Measurements from ENCODE around the gene RECK. TPM values are rescaled to one million over a fixed set of nuclear protein-coding genes. Genes with fewer than 3 reads are reported as not detected.

RECK gene
- polyA plus RNA-seq, 6 donors from 2014 or later, result 7.9 to 14.2 (median 11.2) TPM

DNA sequence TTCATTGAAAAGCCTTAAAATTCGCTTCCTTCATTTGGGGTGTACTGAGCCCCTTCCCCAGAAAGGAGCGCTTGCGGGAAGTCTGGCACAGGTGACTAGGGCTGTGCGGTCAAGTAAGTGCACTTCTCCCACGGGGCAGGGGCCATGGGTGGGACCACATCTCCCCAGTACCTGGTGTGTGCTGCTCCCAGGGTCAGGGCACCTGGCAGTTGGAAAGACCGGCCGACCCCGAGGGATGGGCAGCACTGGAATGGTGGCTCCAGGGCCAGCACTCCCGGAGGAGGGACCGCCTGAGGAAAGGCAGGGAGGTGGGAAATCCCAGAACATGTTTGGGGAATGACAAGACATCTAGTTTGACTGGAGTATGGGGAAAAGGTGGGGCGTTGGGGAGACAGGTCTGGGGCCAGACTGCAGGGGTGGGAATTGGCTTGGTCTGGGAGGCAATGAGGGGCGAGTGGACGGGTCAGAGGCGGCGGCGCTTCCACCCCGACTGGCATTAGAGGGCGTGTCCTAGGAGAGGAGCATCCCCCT is 99.1 kb downstream of the RECK start:
- ATAC-seq (ENCODE audit: low read depth in 2 of 2) (no peak), DNase-seq (no peak)
- no peaks in the 10 kb centered on the region for H3K36me3 Mint-ChIP-seq

DNA sequence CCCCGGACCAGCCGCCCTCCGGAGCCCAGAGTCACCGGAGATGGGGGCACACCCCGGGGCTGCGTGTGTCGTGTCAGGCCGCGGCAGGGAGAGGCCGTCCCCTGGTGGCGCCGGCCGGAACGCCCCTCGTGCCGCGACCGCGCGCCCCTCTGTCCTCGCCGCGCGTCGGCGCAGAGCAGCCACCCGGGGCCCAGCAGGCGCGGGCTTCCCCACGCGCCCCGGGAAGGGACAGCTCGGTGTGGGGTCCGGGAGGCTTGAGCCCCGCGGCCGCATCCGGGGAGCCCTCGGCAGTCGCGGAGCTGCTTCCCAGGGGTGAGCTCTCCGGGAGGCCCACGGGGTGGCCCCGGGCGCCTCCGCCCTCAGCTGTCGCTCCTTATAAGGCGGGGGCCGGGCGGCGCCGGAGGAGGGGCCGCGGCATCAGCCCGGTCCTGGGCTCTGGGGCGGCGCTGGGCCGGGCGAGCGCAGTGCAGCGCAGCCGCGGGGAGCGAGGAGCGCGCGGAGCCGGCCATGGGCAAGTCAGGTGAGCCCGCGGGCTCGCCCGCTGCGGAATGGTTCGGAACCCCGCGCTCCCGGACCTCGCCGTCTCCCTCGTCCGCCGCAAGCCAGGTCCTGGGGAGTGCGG is 99.7 kb downstream of the RECK start, which contains the start of gene GLIPR2:
Gene GLIPR2, plus strand, starts transcription at position 462 of the 622 bp plus-strand sequence. Its CDS starts 46 bp downstream, at position 508.
- peak within 1 kb of the TSS; percentile 49 to 97 (median 96) for H3K27ac Mint-ChIP-seq
- ATAC-seq (ENCODE audit: low read depth in 2 of 2) (peak; percentile 94 to 96), DNase-seq (peak; percentile 75)
- H3K4me1 Mint-ChIP-seq, result peaks cover 35 to 52% (median 50%) of the 10 kb centered on the region in 3 donors
- peak within 1 kb of the TSS; percentile 88 to 96 (median 92) for H3K4me3 Mint-ChIP-seq
- peaks cover 0 to 3% (median 0%) of the 10 kb centered on the region in 3 donors for H3K27me3 Mint-ChIP-seq
- H3K9me3 Mint-ChIP-seq, result no peaks in the 10 kb centered on the region
- no peaks in the 10 kb centered on the region for H3K36me3 Mint-ChIP-seq

More for the DNA sequence above, 99.1 kb downstream of the RECK start:
- Mint-ChIP-seq H3K9me3 (no peaks in the 10 kb centered on the region), H3K4me3 (peak overlapping the region; percentile 84 to 93 (median 88)), H3K4me1 (peaks cover 35 to 46% (median 45%) of the 10 kb centered on the region in 3 donors), H3K27me3 (peaks cover 0 to 3% (median 0%) of the 10 kb centered on the region in 3 donors), H3K27ac (peak overlapping the region in 5 of 6 donors; percentile 49 to 94 (median 79))

DNA sequence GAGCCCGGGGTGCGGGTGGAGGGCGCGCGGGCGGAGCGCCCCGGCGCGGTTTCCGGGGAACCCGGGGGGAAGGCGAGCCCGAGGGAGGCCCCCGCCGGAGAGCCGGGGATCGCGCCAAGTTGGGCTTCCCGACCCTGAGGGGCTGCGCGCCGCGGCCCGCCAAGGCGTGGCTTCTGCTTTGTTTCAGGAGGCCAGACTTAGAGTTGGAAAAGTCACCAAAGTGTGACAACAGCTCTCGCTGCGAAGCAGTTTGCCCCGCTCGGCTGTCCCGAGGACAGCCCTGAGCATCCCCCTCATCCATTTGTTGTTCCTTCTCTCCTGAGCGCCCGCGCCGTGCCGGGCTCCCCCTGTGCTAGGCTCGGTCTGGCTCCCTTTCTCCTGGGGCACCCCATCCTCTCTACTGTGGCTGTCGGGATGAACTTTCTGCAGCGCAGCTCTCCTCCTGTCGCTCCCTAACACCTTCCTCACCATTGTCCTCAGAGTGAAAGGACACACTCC is 100.2 kb downstream of the RECK start:
- peaks cover 38 to 58% (median 55%) of the 10 kb centered on the region in 3 donors for H3K4me1 Mint-ChIP-seq
- DNase-seq (no peak), ATAC-seq (ENCODE audit: low read depth in 2 of 2) (peak; percentile 24 to 30)
- H3K36me3 Mint-ChIP-seq, result no peaks in the 10 kb centered on the region
- peak overlapping the region in 5 of 6 donors; percentile 91 to 97 (median 96) for H3K27ac Mint-ChIP-seq
- peaks cover 0 to 3% (median 0%) of the 10 kb centered on the region in 3 donors for H3K27me3 Mint-ChIP-seq
- peak overlapping the region; percentile 88 to 96 (median 92) for H3K4me3 Mint-ChIP-seq
- H3K9me3 Mint-ChIP-seq, result no peaks in the 10 kb centered on the region

DNA sequence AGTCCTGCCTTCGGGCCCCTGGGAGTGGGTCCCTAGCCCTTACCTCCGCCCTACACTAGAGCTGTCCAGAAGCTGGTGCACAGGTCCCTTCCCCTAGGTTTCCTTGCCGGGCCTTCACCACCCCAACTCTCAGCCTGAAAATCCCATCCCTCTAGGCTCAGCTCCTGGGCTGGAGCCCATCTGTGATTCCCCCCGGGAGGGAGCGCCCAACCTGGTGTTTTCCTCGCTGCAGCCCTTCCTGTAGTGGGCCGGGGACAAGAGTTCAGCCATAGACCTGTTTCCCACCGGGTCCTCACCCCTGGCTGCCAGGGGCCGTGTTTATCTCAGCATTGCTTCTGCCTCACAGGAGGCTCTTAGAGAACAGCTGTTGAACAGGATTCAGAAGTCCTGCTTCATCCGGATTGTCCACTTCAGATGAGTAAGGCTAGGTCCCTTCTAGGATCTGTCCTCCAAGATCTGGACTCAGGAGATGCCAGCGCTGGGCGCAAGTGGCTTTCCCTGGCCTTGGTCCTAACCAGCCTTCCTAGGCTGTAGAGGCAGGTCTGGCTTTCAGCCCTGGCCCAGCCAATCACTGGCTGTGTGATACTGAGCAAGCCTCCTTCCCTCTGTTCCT is 100.8 kb downstream of the RECK start:
- ATAC-seq (ENCODE audit: low read depth in 2 of 2) (no peak), DNase-seq (no peak)
- H3K27ac Mint-ChIP-seq, result peak overlapping the region in 5 of 6 donors; percentile 91 to 97 (median 96)
- peaks cover 43 to 63% (median 61%) of the 10 kb centered on the region in 3 donors for H3K4me1 Mint-ChIP-seq
- H3K36me3 Mint-ChIP-seq, result no peaks in the 10 kb centered on the region
- H3K27me3 Mint-ChIP-seq, result peaks cover 0 to 3% (median 0%) of the 10 kb centered on the region in 3 donors
- peak overlapping the region; percentile 88 to 96 (median 92) for H3K4me3 Mint-ChIP-seq
- H3K9me3 Mint-ChIP-seq, result no peaks in the 10 kb centered on the region

DNA sequence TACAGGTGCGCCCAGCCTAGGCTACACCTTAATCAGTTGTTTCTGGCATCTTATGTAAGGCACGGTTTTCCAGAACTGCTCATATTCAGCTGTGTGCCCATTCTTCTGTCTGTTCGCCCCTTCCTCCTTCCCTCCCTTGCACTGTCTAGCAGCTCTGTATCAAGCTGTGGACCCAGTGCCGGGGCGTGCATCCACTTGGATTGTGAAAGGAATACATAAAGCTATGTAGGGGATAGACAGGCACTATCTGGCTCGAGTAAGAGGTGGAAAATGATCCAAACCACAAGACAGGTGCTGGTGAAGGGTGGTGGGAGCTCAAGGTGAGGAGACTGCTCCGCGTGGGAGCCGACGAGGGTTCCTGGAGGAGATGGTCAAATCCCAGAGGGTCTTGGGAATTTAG is 101.8 kb downstream of the RECK start:
- H3K4me3 Mint-ChIP-seq, result peak overlapping the region in 7 of 8 donors; percentile 20 to 96 (median 60)

DNA sequence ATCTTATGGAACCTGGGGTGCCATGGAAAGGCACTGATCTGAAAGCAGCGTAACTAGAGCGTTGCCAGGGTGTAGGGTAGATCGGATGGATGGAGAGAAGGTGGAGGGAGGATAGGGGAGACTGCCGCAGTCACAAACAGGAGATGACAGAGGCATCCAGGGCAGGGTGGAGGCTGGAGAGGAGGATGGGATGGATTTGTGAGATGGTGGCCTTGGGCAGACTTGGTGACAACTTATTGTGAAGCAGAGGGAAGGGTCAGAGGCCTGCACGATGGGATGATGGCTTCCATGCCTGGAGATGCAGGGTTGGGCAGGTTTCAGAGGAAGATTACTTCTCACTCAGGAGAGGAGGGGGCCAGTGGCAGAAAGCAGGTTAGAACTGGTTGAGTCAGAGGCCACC is 102.2 kb downstream of the RECK start:
- Mint-ChIP-seq H3K27ac (peak overlapping the region; percentile 10 to 97 (median 82)), H3K36me3 (no peaks in the 10 kb centered on the region), H3K27me3 (peaks cover 0 to 3% (median 0%) of the 10 kb centered on the region in 3 donors), H3K4me3 (peak overlapping the region in 4 of 8 donors; percentile 23 to 96 (median 68)), H3K9me3 (no peaks in the 10 kb centered on the region), H3K4me1 (peaks cover 57 to 77% (median 75%) of the 10 kb centered on the region in 3 donors)
- no peak for ATAC-seq (ENCODE audit: low read depth in 2 of 2)
- no peak for DNase-seq

More for the DNA sequence above, 101.8 kb downstream of the RECK start:
- Mint-ChIP-seq H3K4me1 (peaks cover 52 to 73% (median 71%) of the 10 kb centered on the region in 3 donors), H3K9me3 (no peaks in the 10 kb centered on the region), H3K27ac (peak overlapping the region in 4 of 6 donors; percentile 81 to 97 (median 84)), H3K27me3 (peaks cover 0 to 3% (median 0%) of the 10 kb centered on the region in 3 donors), H3K36me3 (no peaks in the 10 kb centered on the region)
- DNase-seq, result no peak
- no peak for ATAC-seq (ENCODE audit: low read depth in 2 of 2)

DNA sequence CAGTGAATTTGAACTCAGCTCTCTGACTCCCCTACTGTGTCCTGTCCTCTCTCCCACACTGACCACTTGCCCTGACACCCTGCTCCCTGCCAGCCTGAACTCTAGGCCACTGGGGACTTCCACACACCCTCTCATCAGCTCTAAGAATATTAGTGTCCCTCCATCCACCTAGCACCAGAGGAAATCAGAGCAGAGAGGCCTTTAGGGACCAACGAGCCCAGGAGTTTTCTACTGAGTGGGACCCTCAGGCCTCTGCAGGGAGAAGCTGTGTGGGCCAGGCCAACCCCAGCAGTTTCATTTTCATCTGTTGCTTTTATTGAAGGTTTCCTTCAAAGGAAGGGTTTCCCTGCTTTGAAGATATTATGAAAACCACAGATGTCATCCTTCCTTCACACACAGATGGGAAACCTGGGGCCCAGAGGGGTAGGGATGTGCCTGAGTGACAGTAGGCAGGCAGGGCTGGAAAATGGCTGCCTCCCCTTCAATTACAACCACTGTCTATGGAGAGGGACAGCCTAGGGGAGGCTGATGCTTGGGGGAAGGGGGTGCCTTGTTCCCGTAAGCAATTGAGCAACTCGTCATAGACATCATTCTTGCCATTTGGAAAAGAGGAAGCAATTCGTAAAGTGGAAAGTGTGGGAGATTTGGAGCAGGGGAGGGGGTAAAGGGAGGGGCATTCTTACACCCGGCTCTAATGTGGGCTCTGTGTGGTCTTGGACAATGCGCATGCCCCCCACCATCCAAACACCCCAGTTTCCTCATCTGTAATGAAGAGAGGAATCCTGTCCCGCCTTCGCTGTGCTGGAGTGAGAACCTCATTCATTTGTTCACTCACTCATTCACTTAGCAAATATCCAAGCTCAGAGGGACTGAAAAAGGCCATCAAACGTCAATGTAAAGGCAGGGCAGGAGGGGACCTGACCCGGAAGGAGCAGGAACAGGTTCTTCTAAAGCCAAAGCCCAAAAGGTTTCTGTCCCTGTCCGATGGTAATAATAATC is 103.7 kb downstream of the RECK start:
- DNase-seq (no peak), ATAC-seq (ENCODE audit: low read depth in 2 of 2) (no peak)
- Mint-ChIP-seq H3K9me3 (peaks cover 0 to 2% (median 1%) of the 10 kb centered on the region in 7 donors), H3K27ac (peak overlapping the region; percentile 88 to 97 (median 94)), H3K27me3 (no peaks in the 10 kb centered on the region), H3K4me1 (peaks cover 71 to 92% (median 89%) of the 10 kb centered on the region in 3 donors), H3K36me3 (peaks cover 1 to 10% of the 10 kb centered on the region in 2 donors), H3K4me3 (peak overlapping the region; percentile 35 to 91 (median 72))

DNA sequence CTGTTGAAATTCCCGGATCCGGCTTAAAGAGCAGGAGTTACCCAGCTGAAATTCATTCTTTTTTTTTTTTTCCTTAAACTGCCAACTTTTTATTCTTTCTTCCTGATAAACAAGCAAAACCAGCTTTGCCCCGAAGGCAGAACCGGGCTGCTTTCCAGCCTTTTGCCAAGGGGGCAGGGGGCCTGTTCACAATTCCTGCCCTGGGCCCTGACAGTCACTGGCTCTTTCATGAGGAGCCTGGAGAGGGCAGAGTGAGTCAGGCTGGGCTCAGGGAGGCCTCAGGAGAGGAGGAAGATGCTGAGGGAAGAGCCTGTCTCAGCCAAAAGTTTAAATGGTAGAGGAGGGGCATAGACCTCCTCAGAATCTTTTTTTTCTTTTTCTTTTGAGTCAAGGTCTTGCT is 104.6 kb downstream of the RECK start:
- Mint-ChIP-seq H3K9me3 (peaks cover 3 to 10% (median 8%) of the 10 kb centered on the region in 7 donors), H3K27ac (peak overlapping the region in 4 of 6 donors; percentile 72 to 97 (median 94)), H3K4me1 (peaks cover 75 to 94% (median 92%) of the 10 kb centered on the region in 3 donors), H3K36me3 (peaks cover 10 to 19% of the 10 kb centered on the region in 2 donors), H3K27me3 (no peaks in the 10 kb centered on the region), H3K4me3 (peak overlapping the region in 7 of 8 donors; percentile 5 to 96 (median 64))
- no peak for DNase-seq
- ATAC-seq (ENCODE audit: low read depth in 2 of 2), result no peak

DNA sequence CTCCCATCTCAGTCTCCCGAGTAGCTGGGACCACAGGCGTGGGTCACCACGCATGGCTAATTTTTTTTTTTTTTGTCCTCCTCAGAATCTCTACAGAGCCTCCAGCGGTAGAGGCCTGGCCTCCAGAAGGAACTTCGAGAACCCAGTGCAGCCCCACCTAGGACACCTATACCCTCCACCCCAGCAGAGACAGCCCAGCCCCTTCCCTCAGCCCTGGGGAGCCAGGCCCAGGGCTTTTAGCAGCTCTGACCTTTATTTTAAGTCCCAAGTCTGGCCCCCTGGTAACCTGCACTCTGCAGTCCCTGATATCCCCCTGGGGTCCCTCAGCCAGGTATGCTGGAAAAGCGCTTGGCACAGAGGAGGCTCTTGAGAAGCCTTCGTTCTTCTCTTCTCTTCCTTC is 105.0 kb downstream of the RECK start:
- Mint-ChIP-seq H3K9me3 (peaks cover 5 to 11% (median 9%) of the 10 kb centered on the region in 7 donors), H3K4me3 (peak overlapping the region; percentile 48 to 99 (median 91)), H3K27ac (peak overlapping the region; percentile 82 to 100 (median 98)), H3K4me1 (peaks cover 77 to 96% (median 94%) of the 10 kb centered on the region in 3 donors), H3K36me3 (peaks cover 12 to 23% of the 10 kb centered on the region in 2 donors), H3K27me3 (no peaks in the 10 kb centered on the region)
- DNase-seq, result no peak
- ATAC-seq (ENCODE audit: low read depth in 2 of 2), result no peak

DNA sequence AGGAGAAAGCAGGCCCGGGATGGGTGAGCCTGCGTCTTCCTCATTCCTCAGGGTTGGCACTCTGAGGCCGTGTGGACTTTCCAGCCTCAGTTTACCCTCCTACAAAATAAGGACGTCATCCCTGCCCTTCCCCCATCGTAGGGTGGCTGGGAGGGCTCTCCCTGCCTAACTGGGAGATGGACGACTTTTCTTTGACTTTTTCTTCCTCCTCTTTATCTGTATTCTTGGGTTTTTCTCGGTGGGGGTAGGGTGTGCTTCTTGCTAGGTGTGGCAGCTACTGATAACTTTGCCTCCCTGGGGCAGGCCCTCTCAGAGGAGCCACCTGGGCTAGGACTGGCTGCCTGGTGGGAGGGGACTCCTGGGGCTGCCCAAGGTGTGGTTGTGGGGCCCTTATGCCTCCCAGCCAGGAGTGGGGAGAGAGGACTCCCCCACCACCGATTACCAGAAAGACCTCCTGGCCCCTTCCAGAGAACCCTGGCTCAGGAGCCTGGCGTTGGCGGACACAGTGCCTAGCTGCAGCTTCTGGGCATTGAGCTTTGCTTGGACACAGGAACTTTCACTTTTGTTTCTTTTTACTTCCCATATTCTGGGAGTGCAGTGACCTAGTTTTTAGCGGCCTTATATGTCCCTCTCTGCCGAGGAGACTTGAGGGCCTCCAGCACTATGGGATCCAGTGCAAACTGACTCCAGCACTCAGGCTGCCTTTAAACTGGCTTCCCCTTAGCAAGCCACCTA is 106.0 kb downstream of the RECK start:
- no peaks in the 10 kb centered on the region for H3K27me3 Mint-ChIP-seq
- H3K4me1 Mint-ChIP-seq, result peaks cover 77 to 97% (median 92%) of the 10 kb centered on the region in 3 donors
- H3K9me3 Mint-ChIP-seq, result peaks cover 5 to 11% (median 9%) of the 10 kb centered on the region in 7 donors
- H3K27ac Mint-ChIP-seq, result peak overlapping the region; percentile 91 to 100 (median 98)
- peak overlapping the region; percentile 91 to 99 (median 98) for H3K4me3 Mint-ChIP-seq
- peak; percentile 39 to 48 for ATAC-seq (ENCODE audit: low read depth in 2 of 2)
- H3K36me3 Mint-ChIP-seq, result peaks cover 12 to 29% of the 10 kb centered on the region in 2 donors
- peak; percentile 43 for DNase-seq

DNA sequence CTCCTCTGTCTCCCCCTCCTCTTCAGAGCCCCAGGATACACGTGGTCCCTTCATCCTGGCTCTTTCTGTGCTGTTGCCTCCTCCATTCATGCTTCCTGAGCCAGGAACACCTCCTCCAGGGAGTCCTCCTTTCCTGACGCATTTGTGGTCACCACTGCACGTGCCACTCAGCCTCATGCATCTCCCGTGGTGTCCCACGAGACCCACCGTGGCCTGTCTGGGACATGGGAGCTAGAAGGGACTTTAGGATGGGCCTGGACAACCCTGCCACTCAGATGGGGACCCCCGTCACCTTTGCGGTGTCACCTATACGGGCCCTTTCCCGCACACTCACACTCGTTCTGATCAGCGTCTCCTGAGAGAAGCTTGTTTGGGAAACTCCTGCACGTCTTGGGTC is 106.5 kb downstream of the RECK start:
- ATAC-seq (ENCODE audit: low read depth in 2 of 2) (no peak), DNase-seq (no peak)
- peaks cover 5 to 11% (median 9%) of the 10 kb centered on the region in 7 donors for H3K9me3 Mint-ChIP-seq
- peaks cover 77 to 92% (median 87%) of the 10 kb centered on the region in 3 donors for H3K4me1 Mint-ChIP-seq
- peaks cover 12 to 29% of the 10 kb centered on the region in 2 donors for H3K36me3 Mint-ChIP-seq
- peak overlapping the region; percentile 91 to 99 (median 98) for H3K4me3 Mint-ChIP-seq
- H3K27ac Mint-ChIP-seq, result peak overlapping the region; percentile 97 to 100 (median 99)
- no peaks in the 10 kb centered on the region for H3K27me3 Mint-ChIP-seq

Data from naive B cell (primary cell).